GM12892 (cell line): ENCODE results near the gene FBN1.

Source experiments
- POLR2A ChIP-seq: IDR thresholded peaks from 2 replicates; pipeline ENCODE4 v1.6.1; 2011; ENCODE audit warnings: low read depth, low read length, control low read depth
- POLR2AphosphoS5 ChIP-seq: IDR thresholded peaks from 2 replicates; pipeline ENCODE4 v1.6.1; 2011; ENCODE audit warnings: low read depth, low read length, control low read depth

GRCh38 chr15:48623456-48623855, 22.1 kb downstream of the FBN1 start:
- TF ChIP-seq POLR2A (no peak), POLR2AphosphoS5 (no peak)
